NOMO-1 treated with dmso at 0.1 percent for 144 hours (cell line): ENCODE results near the gene HYI.

Source experiments
- DNase-seq: peaks from one replicate; lab custom pipeline; 2025; ENCODE audit not compliant: unreplicated experiment; lab: John Stamatoyannopoulos, UW

HYI gene

GRCh38 chr1:43445606-43446387 is 7.9 kb downstream of the HYI start:
- DNase-seq, result no peak

- DNase-seq, result no peak
Observed at GRCh38 chr1:43444836-43445235, 8.9 kb downstream of the HYI start.

- no peak for DNase-seq
Observed at GRCh38 chr1:43444151-43444828, 9.4 kb downstream of the HYI start.

DNA sequence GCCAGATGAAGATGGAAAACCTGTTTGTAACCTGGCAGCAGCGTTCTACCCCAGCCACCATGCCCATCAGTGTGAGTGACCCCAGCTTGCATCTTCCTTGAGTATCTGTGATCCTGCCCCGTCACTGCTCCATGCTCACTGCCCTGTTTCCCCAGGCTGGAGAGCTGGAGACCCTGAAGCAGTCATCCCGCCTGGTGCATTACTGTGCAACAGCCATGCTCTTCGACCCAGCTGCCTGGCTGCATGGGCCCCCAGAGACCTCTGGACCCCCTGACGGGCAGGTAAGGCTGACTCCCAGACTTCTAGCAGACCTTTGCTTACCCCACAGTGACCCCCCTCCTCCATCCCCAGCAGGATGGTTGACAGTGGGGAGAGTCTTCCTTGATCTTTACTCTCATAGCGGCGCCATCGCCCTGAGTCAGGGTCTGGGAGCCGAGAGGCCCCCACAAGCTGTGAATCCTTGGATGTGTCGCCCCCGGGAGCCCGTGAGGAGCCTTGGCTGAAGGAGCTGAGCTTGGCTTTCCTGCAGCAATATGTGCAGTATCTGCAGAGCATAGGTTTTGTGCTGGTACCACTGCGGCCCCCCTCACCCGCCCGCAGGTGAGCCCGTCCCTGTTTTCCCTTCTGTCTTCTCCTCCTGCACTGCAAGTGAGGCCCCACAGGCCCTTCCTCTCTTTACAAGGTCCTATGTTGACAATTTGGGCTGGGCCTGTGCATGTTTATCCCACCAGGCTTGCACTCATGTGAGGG is 10.4 kb downstream of the HYI start:
- DNase-seq, result no peak

DNA sequence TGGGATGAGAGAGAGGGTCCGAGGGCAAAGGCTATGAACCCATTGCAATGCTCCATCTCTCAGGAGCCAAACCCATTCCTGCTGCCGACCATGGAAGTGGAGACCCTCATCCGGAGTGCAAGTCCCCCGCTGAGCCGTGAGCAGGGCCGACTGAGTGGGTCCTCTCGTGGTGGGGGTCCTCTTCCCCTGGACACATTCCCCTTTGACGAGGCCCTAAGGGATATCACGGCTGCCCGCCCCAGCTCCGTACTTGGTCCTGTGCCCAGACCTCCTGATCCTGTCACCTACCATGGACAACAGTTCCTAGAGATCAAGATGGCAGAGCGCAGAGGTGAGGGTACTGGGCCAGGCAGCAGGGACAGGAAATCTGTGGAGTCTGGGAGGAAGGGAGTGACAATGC is 11.0 kb downstream of the HYI start:
- DNase-seq, result no peak

DNA sequence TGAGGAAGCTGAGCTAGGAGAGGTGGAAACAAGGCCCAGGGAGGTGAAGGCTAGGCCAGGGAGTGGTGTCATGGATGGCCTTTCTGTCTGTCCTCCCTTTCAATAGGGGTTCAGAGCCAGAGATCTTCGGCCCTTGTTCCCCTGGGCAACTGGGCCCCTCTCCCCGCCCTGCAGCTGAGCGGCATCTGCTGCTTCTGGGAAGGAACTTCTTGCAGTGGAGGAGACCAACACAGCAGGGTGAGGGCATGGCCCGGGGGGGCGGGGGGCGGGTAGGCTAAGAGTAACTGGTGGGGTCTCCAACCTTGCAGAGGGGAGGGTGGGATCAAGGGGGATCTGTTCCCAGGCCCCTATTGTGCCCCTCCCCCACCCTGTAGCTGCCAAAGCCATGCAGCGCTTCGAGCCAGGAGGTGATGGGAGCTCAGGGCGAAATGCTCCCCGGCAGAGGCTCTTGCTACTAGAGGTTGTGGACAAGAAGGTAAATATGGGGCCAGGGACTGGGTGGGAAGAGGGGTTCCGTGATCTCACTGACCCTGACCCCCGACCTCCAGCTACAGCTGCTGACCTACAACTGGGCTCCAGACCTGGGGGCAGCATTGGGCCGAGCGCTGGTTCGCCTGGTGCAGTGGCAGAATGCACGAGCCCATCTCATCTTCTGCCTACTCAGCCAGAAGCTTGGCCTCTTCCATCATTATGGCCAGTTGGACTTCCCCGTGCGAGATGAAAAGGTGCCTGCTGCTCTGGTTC is 11.7 kb downstream of the HYI start:
- no peak for DNase-seq

- DNase-seq, result no peak
Observed at GRCh38 chr1:43441166-43441893, 12.4 kb downstream of the HYI start.

- DNase-seq, result no peak
Observed at GRCh38 chr1:43440358-43440757, 13.4 kb downstream of the HYI start.

DNA sequence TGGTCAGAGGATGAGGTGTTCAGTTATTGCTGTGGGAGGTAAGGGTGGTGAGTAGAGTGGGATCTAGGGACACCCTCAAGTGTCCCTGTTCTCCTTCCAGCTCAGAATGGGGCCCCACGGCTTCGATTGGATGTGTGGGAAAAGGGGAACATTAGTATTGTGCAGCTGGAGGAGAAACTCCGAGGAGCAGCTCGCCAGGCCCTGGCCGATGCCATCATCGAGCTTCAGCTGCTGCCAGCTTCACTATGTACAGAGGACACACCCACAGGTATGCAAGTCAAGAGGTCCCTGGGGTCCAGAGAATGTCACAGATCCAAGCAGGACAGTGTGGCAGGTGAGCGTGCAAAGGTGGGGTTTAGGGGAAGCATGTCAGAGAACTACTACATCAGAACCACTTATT is 13.9 kb downstream of the HYI start:
- DNase-seq, result no peak

DNA sequence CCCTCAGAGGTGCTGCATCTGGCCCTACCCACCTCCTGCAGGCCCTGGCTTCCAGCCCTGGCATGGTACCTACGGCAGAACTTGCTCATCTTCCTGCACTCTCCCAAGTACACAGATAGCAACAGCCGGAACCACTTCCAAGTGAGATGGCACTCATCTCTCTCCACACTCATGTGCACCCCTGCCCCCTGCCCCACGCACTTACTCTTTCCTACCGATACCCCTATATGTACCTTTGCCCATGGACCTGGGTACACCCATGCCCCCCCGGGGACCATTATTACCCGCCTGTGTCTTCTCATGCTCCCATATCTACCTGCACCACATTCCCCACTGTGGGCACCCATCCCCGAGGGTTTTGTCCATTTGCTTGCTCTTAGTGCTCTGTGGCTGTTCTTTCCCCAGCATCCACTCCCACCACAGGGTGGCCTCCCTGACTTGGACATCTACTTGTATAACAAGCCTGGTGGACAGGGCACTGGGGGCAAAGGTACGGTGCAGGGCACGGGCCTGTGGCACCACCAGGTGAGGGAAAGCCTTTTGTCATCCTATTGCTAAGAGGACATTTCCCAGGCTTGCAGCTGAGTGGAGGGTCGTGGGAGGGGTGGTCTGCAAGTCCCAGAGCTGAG is 14.7 kb downstream of the HYI start:
- no peak for DNase-seq

- no peak for DNase-seq
Observed at GRCh38 chr1:43438576-43438952, 15.2 kb downstream of the HYI start.

DNA sequence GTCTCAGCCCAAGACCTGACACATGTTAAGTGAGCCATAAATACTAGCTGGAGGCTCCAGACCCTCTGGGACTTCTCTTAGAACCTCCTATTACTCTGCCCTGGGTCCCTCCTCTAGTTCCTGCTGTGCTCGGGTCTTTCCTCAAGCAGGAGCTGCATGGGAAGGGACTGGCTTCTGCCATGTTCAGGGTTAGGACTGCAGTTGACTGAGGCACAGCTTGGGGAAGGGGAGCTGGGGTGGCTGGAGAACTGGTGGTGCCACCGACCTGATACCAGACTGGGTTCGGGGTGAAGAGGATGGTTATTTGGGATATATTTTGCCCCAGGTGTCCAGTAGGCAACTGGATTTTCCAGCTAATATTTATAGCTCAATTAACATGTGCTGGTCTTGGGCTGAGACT is 15.7 kb downstream of the HYI start:
- no peak for DNase-seq

- DNase-seq, result no peak
Observed at GRCh38 chr1:43437031-43437973, 16.4 kb downstream of the HYI start.

DNA sequence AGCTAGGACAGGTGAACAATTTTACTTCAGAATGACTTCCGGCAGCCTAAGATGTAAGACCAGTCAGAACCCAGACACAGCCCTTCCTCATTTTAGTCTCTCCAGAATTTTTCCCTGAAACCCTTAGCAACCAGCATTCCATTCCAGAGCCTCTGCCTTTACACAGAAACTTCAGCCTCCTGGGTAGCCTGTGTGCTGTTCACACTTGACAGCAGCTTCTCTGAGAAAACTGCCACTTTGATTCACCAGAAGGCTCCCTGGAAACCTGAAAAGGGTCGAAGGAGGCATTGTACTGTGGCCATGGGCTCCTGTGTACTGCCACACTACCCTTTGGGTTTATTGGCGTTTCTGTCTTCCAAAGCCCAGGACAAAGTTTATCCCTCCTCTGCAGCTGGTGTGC is 17.4 kb downstream of the HYI start:
- no peak for DNase-seq

DNA sequence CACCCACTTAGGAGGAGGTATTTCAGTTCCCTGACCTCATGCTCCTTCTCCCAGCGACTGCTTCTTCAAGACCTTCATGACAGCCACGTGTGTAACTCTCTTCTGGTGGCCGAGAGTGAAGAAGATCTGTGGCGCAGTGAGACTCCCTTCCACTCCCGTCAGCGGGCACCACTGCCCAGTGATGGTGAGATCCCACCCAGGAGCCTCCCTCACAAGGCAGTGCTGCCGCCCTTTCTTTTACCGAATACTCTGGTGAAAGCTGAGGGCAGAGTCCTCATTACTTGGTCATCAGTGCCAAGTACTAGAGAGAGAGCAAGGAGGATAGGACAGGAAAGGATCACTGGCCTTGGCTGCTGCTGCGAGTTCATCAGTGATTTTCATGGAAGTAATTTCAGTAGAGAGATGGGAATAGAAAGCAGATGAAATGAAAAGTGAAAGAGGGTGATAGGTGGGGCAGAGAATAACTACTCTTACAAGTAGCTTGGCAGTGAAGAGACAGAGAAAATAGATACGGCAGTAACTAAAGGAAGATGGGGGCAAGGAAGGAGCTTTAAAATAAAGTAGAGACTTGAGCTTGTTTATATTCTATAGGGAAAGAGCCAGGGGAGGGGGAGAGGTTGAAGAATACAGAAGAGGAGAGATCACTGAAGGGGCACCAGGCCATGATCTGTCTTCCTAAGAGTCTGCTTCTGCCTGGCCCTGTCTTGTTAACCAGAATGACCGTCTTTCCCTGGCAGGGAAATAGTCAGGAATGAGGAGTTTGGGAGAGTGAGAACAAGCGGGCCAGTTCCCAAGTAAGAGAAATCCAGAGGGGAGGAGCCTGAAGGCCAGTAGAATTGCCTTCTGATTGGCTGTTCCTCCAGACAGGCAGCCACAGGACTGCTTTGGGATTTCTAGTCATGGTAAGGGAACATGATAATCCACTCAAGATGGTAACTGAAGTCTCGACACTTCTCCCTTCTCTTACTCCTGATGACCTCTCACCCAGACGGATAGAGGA is 18.3 kb downstream of the HYI start:
- DNase-seq, result no peak

GRCh38 chr1:43434256-43434655 is 19.5 kb downstream of the HYI start:
- DNase-seq, result no peak

- DNase-seq, result no peak
Observed at GRCh38 chr1:43432907-43433306, 20.8 kb downstream of the HYI start.
